RWPE2 (cell line): Measurements from ENCODE around the gene PITRM1.

Source experiments
- ATAC-seq: fragments of 200-7000 bp; cut with Tn5 transposase; 3 replicates; pipeline ENCODE4 v1.9.1; 2021; ENCODE audit warnings: low read depth
- DNase-seq: peaks from one replicate; pipeline ENCODE4 v3.0.0-alpha.2; 2020; ENCODE audit warnings: low spot score
- H3K27ac ChIP-seq: fragments of 450-650 bp; 2 replicates; pipeline ENCODE4 v1.5.1; 2017; ENCODE audit warnings: mild to moderate bottlenecking; ENCODE audit not compliant: poor library complexity, severe bottlenecking
- H3K27me3 ChIP-seq: fragments of 250-450 bp; sonication (Bioruptor Pico); 2 replicates; pipeline ENCODE4 v1.5.1; 2021; ENCODE audit warnings: mild to moderate bottlenecking, moderate library complexity; ENCODE audit not compliant: insufficient read depth, poor library complexity, severe bottlenecking
- H3K36me3 ChIP-seq: fragments of 250-450 bp; sonication (Bioruptor Pico); 2 replicates; pipeline ENCODE4 v1.5.1; 2020; ENCODE audit warnings: low read depth, mild to moderate bottlenecking, moderate library complexity
- H3K4me1 ChIP-seq: fragments of 250-450 bp; sonication (Bioruptor Pico); 2 replicates; pipeline ENCODE4 v1.5.1; 2021; ENCODE audit warnings: mild to moderate bottlenecking, moderate library complexity; ENCODE audit not compliant: insufficient read depth, poor library complexity, severe bottlenecking
- H3K4me3 ChIP-seq: fragments of 250-450 bp; sonication (Bioruptor Pico); 2 replicates; pipeline ENCODE4 v1.5.1; 2021; ENCODE audit warnings: mild to moderate bottlenecking, moderate library complexity; ENCODE audit not compliant: severe bottlenecking
- H3K9me3 ChIP-seq: fragments of 250-450 bp; sonication (Bioruptor Pico); 2 replicates; pipeline ENCODE4 v1.5.1; 2021; ENCODE audit warnings: mild to moderate bottlenecking, moderate library complexity; ENCODE audit not compliant: severe bottlenecking
- TF ChIP-seq, protein P1 (sequence below): fragments of 450-650 bp; IDR thresholded peaks from one replicate; pipeline ENCODE4 v1.5.1; 2017; ENCODE audit warnings: mild to moderate bottlenecking, moderate library complexity; ENCODE audit not compliant: poor library complexity, severe bottlenecking

Gene PITRM1

DNA sequence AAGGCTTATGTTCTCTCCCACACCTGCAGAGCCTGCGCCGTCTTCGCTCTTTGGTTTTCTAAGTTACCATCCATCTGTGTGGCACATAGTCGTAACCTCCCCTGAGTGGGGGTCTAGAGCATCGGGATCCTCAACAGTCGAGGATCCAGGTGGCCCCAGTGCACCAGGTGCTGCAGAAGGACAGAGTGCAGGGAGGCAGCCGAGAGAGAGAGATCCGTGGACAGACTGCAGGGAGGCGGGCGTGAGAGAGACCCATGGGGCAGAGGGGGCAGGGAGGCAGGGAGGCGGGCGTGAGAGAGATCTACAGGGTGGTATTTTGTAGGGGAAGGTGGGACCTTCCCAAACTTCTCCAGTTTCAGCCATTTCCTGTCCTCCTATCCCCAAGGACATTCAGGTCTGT lies 62.9 kb downstream of the PITRM1 start:
- Histone ChIP-seq H3K9me3 (no peaks in the 10 kb centered on the region), H3K27me3 (no peaks in the 10 kb centered on the region), H3K4me1 (peaks cover 14% of the 10 kb centered on the region), H3K36me3 (peaks cover 81% of the 10 kb centered on the region), H3K4me3 (no peak overlapping the region), H3K27ac (peak overlapping the region; percentile 95)
- DNase-seq: no peak
- ATAC-seq: no peak
- TF ChIP-seq, protein P1, sequence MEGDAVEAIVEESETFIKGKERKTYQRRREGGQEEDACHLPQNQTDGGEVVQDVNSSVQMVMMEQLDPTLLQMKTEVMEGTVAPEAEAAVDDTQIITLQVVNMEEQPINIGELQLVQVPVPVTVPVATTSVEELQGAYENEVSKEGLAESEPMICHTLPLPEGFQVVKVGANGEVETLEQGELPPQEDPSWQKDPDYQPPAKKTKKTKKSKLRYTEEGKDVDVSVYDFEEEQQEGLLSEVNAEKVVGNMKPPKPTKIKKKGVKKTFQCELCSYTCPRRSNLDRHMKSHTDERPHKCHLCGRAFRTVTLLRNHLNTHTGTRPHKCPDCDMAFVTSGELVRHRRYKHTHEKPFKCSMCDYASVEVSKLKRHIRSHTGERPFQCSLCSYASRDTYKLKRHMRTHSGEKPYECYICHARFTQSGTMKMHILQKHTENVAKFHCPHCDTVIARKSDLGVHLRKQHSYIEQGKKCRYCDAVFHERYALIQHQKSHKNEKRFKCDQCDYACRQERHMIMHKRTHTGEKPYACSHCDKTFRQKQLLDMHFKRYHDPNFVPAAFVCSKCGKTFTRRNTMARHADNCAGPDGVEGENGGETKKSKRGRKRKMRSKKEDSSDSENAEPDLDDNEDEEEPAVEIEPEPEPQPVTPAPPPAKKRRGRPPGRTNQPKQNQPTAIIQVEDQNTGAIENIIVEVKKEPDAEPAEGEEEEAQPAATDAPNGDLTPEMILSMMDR: no peak

DNA sequence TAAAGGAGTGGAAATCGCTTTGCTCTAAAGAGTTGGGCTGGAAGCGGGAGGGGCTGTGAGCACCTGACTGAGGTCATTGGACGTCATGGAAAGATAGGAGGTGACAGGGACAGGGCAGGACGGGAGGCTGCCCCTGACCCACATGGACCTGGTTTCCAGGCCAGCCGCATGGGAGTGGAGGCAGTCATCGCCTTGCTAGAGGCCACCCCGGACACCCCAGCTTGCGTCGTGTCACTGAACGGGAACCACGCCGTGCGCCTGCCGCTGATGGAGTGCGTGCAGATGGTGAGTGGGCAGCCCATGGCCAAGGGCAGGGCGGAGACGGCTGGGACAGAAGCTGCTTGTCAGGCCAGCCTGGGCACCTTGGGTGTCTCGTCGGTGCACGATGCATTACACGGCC lies 63.4 kb downstream of the PITRM1 start:
- peaks cover 81% of the 10 kb centered on the region for H3K36me3 ChIP-seq
- H3K27ac ChIP-seq: peak overlapping the region; percentile 95
- no peak overlapping the region for H3K4me3 ChIP-seq
- peaks cover 14% of the 10 kb centered on the region for H3K4me1 ChIP-seq
- no peak for ATAC-seq
- no peak for DNase-seq
- no peaks in the 10 kb centered on the region for H3K9me3 ChIP-seq
- TF ChIP-seq, protein P1: no peak
- H3K27me3 ChIP-seq: no peaks in the 10 kb centered on the region

DNA sequence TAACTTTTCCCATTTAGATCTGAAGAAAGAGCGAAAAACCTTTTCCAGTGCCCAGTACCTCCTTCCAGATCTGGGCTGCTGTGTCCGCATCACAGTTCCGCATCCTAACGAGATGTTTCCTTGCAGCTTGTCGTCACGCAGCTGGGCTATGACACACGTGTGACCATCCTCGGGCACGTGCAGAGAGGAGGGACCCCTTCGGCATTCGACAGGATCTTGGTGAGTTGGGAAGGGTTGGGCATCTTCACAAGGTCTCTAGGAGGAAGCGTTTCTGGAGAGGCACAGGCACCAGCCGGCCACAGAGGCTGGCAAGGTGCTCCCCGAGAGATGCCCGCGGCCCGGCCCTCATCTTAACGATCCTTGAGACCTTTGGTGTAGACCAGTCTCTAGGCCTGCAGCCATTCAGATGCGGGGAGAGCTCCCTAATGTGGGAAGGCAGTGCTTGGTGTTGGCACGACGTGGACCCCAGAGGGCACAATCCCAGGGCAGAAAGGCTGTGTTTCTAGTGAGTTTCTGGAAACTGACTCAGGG lies 63.9 kb downstream of the PITRM1 start:
- Histone ChIP-seq H3K27ac (peak overlapping the region; percentile 95), H3K4me1 (peaks cover 14% of the 10 kb centered on the region), H3K9me3 (no peaks in the 10 kb centered on the region), H3K4me3 (no peak overlapping the region), H3K27me3 (no peaks in the 10 kb centered on the region), H3K36me3 (peaks cover 83% of the 10 kb centered on the region)
- no peak for ATAC-seq
- TF ChIP-seq, protein P1: no peak
- no peak for DNase-seq

DNA sequence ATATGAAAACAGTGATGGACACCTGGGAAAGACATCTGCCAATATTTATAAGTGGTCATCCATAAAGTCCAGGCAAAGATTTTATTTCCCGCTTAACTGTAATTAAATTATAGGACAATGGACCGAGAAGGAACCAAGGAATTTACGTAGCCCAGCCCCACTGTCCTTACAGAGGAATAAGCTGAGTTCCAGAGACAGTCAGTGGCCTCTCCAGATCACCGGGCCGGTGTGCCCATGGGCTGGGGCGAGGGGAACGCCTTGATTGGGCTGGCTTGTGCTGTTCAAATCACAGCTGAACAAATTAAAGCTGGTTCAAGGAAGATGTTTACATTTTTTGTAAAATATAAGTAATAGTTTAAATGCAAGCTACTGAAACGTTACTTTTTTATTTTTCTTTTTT lies 64.5 kb downstream of the PITRM1 start:
- ATAC-seq: no peak
- no peak for DNase-seq
- Histone ChIP-seq H3K4me1 (peaks cover 14% of the 10 kb centered on the region), H3K9me3 (no peaks in the 10 kb centered on the region), H3K27me3 (no peaks in the 10 kb centered on the region), H3K36me3 (peaks cover 83% of the 10 kb centered on the region), H3K27ac (peak overlapping the region; percentile 95), H3K4me3 (no peak overlapping the region)
- TF ChIP-seq, protein P1: no peak

DNA sequence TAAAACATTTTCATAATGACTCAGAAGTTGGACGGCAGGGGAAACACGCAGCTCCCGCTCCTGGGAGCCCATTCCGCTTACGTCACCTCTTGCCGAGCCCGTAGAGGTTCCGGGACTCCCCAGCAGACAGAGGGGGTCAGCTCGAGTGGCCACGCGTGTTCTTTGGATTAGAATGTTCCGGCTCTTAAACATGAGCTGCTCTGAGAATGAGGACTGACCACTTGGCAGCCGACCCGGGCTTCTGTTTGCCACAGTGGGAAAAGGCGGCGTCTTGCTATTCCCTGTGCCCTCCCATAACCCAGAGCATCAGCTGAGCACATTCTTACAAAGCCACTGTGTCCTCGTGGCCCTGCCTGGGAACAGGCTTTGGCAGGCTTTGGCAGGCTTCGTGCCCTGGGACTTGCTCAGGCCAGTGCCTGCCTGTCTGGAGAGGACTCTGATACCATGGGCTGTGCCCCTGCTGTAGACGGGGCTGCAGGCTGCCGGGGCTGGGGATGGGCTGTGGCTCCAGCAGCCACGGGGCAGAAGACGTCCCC lies 65.1 kb downstream of the PITRM1 start:
- Histone ChIP-seq H3K4me1 (peaks cover 14% of the 10 kb centered on the region), H3K9me3 (no peaks in the 10 kb centered on the region), H3K36me3 (peaks cover 83% of the 10 kb centered on the region), H3K27ac (peak overlapping the region; percentile 95), H3K4me3 (no peak overlapping the region), H3K27me3 (no peaks in the 10 kb centered on the region)
- ATAC-seq (peak; percentile 85), DNase-seq (peak; percentile 91)
- TF ChIP-seq, protein P1: no peak
